ENCODE data around the gene FSIP1.

The FSIP1 gene

DNA sequence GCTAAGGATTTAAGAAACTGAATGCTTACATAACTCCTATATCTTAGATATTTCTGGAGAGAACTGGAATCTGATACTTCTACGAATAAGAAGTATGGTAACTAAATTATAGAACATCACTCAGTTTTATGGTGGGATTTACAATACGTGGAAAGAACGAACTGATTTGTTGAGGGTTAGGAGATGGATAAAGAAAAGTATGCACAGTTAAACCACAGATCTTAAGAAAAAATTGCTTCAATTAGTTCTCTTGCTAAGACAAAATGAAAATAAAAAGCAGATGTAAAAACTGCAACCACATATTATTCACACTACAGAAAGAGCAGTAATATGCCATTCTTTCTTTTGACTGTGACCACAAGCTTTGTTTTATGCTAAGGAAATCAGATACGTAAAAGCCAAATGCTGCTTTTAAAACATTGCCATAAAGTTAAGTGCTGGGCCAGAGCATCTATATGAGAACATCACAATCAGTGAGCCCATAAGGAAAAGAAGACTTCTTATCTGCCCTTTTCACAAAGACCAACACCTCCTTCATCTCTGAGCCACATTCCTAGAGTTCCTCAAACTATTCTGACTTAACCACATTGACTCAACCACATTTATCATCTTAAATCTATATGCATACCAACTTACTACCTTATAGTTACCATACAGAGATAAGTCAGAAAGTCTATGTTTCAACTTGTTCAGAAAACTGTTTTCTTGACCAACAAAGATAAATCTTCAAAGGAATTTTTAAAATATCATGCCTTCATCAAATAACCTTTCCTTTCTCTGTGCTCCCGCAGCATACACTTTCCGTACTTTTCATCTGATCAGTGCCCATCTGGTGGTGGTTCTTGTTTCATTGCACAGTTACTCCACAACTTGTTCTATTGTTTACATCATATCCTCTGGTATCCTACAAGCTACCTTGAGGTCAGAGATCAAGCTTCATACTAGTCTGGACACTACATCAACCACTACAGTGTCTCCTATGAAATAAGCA lies 61.7 kb downstream of the FSIP1 start:
- no peak overlapping the region for H3K4me3 ChIP-seq (ENCODE audit: low read depth, low read length)
- H3K27ac ChIP-seq, result no peak overlapping the region
- in situ Hi-C loops (cut with HindIII; ENCODE audit: low pct_ligation_motif_present, low sequenced_read_pairs), result no loop called here
- H3K36me3 ChIP-seq (replicated peaks), result no peaks in the 10 kb centered on the region
- DNase-seq, result peak; percentile 4
- no peaks in the 10 kb centered on the region for H3K27me3 ChIP-seq (replicated peaks)
- TF ChIP-seq, protein P1, sequence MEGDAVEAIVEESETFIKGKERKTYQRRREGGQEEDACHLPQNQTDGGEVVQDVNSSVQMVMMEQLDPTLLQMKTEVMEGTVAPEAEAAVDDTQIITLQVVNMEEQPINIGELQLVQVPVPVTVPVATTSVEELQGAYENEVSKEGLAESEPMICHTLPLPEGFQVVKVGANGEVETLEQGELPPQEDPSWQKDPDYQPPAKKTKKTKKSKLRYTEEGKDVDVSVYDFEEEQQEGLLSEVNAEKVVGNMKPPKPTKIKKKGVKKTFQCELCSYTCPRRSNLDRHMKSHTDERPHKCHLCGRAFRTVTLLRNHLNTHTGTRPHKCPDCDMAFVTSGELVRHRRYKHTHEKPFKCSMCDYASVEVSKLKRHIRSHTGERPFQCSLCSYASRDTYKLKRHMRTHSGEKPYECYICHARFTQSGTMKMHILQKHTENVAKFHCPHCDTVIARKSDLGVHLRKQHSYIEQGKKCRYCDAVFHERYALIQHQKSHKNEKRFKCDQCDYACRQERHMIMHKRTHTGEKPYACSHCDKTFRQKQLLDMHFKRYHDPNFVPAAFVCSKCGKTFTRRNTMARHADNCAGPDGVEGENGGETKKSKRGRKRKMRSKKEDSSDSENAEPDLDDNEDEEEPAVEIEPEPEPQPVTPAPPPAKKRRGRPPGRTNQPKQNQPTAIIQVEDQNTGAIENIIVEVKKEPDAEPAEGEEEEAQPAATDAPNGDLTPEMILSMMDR (IDR thresholded peaks at IDR 0.05; ENCODE audit: low read depth, low read length, missing control alignments), result no peak

DNA sequence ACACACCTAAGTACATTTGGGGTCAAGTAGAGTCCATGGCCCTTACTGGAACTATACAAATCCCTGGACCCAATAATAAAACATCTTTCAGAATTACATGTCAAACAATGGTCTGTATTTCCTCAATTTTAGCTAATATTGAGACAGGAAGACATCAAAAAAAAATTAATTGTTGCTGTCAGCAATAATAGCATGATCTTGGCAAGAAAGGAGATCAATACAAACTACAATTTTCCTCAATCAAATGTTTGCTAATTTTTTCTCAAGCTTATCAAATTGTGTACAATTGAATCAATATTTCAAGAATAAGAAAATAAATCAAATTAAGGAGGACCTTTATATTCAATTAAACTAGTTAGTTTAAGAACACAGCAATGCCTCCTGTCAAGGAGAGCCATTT lies 62.6 kb downstream of the FSIP1 start:
- in situ Hi-C loops (cut with HindIII; ENCODE audit: low pct_ligation_motif_present, low sequenced_read_pairs), result no loop called here
- DNase-seq, result no peak
- no peak overlapping the region for H3K4me3 ChIP-seq (ENCODE audit: low read depth, low read length)
- H3K27me3 ChIP-seq (replicated peaks), result no peaks in the 10 kb centered on the region
- TF ChIP-seq, protein P1 (IDR thresholded peaks at IDR 0.05; ENCODE audit: low read depth, low read length, missing control alignments), result no peak
- H3K36me3 ChIP-seq (replicated peaks), result no peaks in the 10 kb centered on the region
- no peak overlapping the region for H3K27ac ChIP-seq

DNA sequence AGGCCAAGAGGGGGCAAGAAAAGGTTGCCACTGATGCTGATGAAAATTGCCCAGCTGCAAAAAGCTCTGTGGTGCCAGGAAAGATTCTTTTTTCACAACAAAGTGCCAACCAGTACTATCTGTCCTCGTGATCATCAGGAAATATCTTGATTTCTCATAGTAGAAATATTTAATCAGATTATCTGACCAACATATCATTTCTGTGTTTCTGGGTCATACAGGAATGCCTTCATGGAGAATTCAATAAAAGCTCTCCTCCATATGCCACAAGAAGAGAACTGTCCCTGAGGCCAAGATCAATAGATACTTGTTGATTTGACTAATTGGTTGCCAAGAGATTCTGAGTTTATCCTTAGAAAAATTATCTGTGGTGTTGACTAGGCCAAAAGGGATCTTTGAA lies 63.5 kb downstream of the FSIP1 start:
- H3K27me3 ChIP-seq (replicated peaks), result no peaks in the 10 kb centered on the region
- H3K36me3 ChIP-seq (replicated peaks), result no peaks in the 10 kb centered on the region
- TF ChIP-seq, protein P1 (IDR thresholded peaks at IDR 0.05; ENCODE audit: low read depth, low read length, missing control alignments), result no peak
- in situ Hi-C loops (cut with HindIII; ENCODE audit: low pct_ligation_motif_present, low sequenced_read_pairs), result no loop called here
- H3K4me3 ChIP-seq (ENCODE audit: low read depth, low read length), result no peak overlapping the region
- no peak overlapping the region for H3K27ac ChIP-seq
- no peak for DNase-seq

DNA sequence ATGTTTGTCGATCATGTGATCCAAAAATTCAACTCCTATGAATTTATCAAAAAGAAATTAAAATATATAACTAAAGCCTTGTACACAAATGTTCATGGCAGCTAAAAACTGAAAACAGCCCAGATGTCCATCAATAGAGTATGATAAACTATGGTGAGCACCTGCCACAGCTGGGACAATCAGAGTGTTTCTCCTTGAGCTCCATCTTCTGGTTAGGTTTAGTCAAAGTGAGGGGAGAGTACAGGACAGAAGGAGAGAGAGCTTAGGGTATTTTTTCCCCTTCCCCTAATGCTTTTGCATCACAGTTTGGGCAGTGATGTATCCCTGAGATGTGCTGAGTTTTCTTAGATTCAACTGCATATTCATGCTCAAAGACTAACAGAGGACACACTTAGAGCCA lies 65.5 kb downstream of the FSIP1 start:
- in situ Hi-C loops (cut with HindIII; ENCODE audit: low pct_ligation_motif_present, low sequenced_read_pairs), result no loop called here
- TF ChIP-seq, protein P1 (IDR thresholded peaks at IDR 0.05; ENCODE audit: low read depth, low read length, missing control alignments), result no peak
- H3K27ac ChIP-seq, result no peak overlapping the region
- H3K4me3 ChIP-seq (ENCODE audit: low read depth, low read length), result no peak overlapping the region
- DNase-seq, result no peak
- H3K27me3 ChIP-seq (replicated peaks), result no peaks in the 10 kb centered on the region
- no peaks in the 10 kb centered on the region for H3K36me3 ChIP-seq (replicated peaks)

DNA sequence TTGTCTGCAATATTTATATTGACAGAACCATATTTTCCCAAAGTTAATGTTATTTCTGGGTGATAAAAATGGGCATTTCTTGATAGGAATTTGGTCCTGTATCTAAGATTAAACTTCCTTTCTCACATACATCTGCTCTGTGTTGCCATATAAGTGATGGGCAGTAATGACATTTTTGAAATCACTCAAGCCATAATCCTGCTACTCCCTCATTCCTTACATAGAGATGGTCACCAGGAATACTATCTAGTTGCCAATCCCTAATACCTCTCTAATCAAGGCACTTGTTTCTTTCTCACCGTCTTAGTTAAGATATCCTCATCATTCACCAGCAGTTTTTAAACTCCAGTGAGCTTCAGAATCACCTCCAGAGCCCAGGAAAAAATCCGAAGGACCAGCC lies 68.4 kb downstream of the FSIP1 start:
- in situ Hi-C loops (cut with HindIII; ENCODE audit: low pct_ligation_motif_present, low sequenced_read_pairs), result no loop called here
- TF ChIP-seq, protein P1 (IDR thresholded peaks at IDR 0.05; ENCODE audit: low read depth, low read length, missing control alignments), result no peak
- Histone ChIP-seq H3K27me3 (replicated peaks) (no peaks in the 10 kb centered on the region), H3K36me3 (replicated peaks) (no peaks in the 10 kb centered on the region), H3K4me3 (ENCODE audit: low read depth, low read length) (no peak overlapping the region), H3K27ac (no peak overlapping the region)
- DNase-seq, result no peak

All from brain microvascular endothelial cell (primary cell).